Mesothelial cell of epicardium (in vitro differentiated cells): Measurements from ENCODE around the gene DENND4C. TPM values are rescaled to one million over a fixed set of nuclear protein-coding genes. Genes with fewer than 3 reads are reported as not detected.
"Not testable (repeated sequence)": the region's sequence is repeated elsewhere in the genome, so short reads cannot be mapped to it uniquely, and the experiment has no call there.

Experiments used
- DNase-seq, 2 experiments: peaks; one replicate each; pipeline ENCODE4 v3.0.0; 2021; ENCODE audit warnings: low spot score in 2 of 2; ENCODE audit not compliant: unreplicated experiment in 2 of 2
- H3K27ac Mint-ChIP-seq: 2 replicates; pipeline ENCODE4 v1.8.0; 2021; ENCODE audit warnings: mixed read lengths
- H3K27me3 Mint-ChIP-seq: 2 replicates; pipeline ENCODE4 v1.8.0; 2021; ENCODE audit warnings: low read depth, mixed read lengths
- H3K36me3 Mint-ChIP-seq: 2 replicates; pipeline ENCODE4 v1.8.0; 2021; ENCODE audit warnings: mixed read lengths
- H3K4me1 Mint-ChIP-seq: 2 replicates; pipeline ENCODE4 v1.8.0; 2021; ENCODE audit warnings: mixed read lengths
- H3K4me3 Mint-ChIP-seq: 2 replicates; pipeline ENCODE4 v1.8.0; 2021; ENCODE audit warnings: mild to moderate bottlenecking, moderate library complexity, mixed read lengths
- H3K9me3 Mint-ChIP-seq: 2 replicates; pipeline ENCODE4 v1.8.0; 2021; ENCODE audit warnings: mixed read lengths
- total RNA-seq: library from RNA; stranded (reverse); gene quantifications from 3 replicates; pipeline ENCODE4 v1.2.1, GENCODE V29; 2021
- TF ChIP-seq, protein P1 (sequence below): fragments of 200-600 bp; sonication (generic); IDR thresholded peaks from one replicate; pipeline ENCODE4 v1.5.0; 2021; ENCODE audit warnings: antibody characterized with exemption; ENCODE audit not compliant: unreplicated experiment

The DENND4C gene
- total RNA-seq, 1 donor from 2014 or later, result 73.9 TPM

- Mint-ChIP-seq H3K4me1 (peaks cover 9% of the 10 kb centered on the region), H3K4me3 (peak overlapping the region; percentile 92)
Observed at GRCh38 chr9:19410195-19410503, 179.7 kb downstream of the DENND4C start.

GRCh38 chr9:19410594-19410993, 180.1 kb downstream of the DENND4C start:
- Mint-ChIP-seq H3K36me3 (no peaks in the 10 kb centered on the region), H3K9me3 (no peaks in the 10 kb centered on the region), H3K27me3 (no peaks in the 10 kb centered on the region), H3K4me1 (peaks cover 9% of the 10 kb centered on the region), H3K27ac (no peak overlapping the region), H3K4me3 (no peak overlapping the region)
- TF ChIP-seq, protein P1, sequence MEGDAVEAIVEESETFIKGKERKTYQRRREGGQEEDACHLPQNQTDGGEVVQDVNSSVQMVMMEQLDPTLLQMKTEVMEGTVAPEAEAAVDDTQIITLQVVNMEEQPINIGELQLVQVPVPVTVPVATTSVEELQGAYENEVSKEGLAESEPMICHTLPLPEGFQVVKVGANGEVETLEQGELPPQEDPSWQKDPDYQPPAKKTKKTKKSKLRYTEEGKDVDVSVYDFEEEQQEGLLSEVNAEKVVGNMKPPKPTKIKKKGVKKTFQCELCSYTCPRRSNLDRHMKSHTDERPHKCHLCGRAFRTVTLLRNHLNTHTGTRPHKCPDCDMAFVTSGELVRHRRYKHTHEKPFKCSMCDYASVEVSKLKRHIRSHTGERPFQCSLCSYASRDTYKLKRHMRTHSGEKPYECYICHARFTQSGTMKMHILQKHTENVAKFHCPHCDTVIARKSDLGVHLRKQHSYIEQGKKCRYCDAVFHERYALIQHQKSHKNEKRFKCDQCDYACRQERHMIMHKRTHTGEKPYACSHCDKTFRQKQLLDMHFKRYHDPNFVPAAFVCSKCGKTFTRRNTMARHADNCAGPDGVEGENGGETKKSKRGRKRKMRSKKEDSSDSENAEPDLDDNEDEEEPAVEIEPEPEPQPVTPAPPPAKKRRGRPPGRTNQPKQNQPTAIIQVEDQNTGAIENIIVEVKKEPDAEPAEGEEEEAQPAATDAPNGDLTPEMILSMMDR, result no peak
- DNase-seq, result no peak

More at GRCh38 chr9:19410195-19410503, 179.7 kb downstream of the DENND4C start:
- H3K36me3 Mint-ChIP-seq, result no peaks in the 10 kb centered on the region
- H3K9me3 Mint-ChIP-seq, result no peaks in the 10 kb centered on the region
- TF ChIP-seq, protein P1, result no peak
- H3K27me3 Mint-ChIP-seq, result no peaks in the 10 kb centered on the region
- no peak overlapping the region for H3K27ac Mint-ChIP-seq
- no peak for DNase-seq

- Mint-ChIP-seq H3K4me1 (peaks cover 9% of the 10 kb centered on the region), H3K27me3 (no peaks in the 10 kb centered on the region), H3K4me3 (no peak overlapping the region), H3K9me3 (no peaks in the 10 kb centered on the region), H3K27ac (no peak overlapping the region), H3K36me3 (no peaks in the 10 kb centered on the region)
- DNase-seq, result no peak
- TF ChIP-seq, protein P1, result no peak
Observed at GRCh38 chr9:19411316-19411715, 180.8 kb downstream of the DENND4C start.

- H3K9me3 Mint-ChIP-seq, H3K27ac Mint-ChIP-seq, DNase-seq, H3K4me1 Mint-ChIP-seq, H3K27me3 Mint-ChIP-seq, H3K36me3 Mint-ChIP-seq, H3K4me3 Mint-ChIP-seq: not testable (repeated sequence)
Observed at GRCh38 chr9:19413456-19413855, 183.0 kb downstream of the DENND4C start.

DNA sequence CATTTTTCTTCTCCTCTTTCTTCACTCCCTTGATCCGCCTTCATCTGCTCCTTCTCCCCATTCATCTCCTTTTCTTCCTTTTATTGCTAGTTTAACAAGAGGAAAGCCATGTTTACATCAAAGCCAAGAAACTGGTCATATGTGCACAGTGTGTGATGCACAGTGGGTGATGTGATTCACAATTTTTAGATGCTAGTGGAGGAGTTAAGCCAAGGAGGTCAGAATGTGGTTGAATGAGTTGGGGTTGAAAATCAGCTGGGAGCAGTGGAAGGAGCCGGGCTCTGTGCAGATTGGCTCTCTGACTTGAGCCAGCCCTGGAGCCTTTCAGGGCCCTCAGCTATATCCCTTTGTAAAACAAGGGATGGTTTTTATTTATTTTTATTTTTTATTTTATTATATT, 185.7 kb downstream of the DENND4C start:
- Mint-ChIP-seq H3K27ac (no peak overlapping the region), H3K9me3 (peaks cover 4% of the 10 kb centered on the region), H3K27me3 (no peaks in the 10 kb centered on the region), H3K36me3 (no peaks in the 10 kb centered on the region), H3K4me3 (no peak overlapping the region), H3K4me1 (no peaks in the 10 kb centered on the region)
- TF ChIP-seq, protein P1, result no peak
- no peak for DNase-seq

GRCh38 chr9:19420877-19421276, 190.4 kb downstream of the DENND4C start:
- no peaks in the 10 kb centered on the region for H3K27me3 Mint-ChIP-seq
- peaks cover 13% of the 10 kb centered on the region for H3K4me1 Mint-ChIP-seq
- H3K36me3 Mint-ChIP-seq, result no peaks in the 10 kb centered on the region
- no peak for DNase-seq
- H3K4me3 Mint-ChIP-seq, result no peak overlapping the region
- H3K9me3 Mint-ChIP-seq, result peaks cover 4% of the 10 kb centered on the region
- TF ChIP-seq, protein P1, result no peak
- no peak overlapping the region for H3K27ac Mint-ChIP-seq

Other genes starting within 250 kb of the DENND4C start
- 0.13 to 0.43 TPM (median 0.38 TPM) in 3 replicates for gene SAXO1, start 197.5 kb upstream of the DENND4C start, total RNA-seq
- gene RRAGA, start 181.3 kb upstream of the DENND4C start, total RNA-seq, result 56.6 to 58.2 TPM (median 56.6 TPM) in 3 replicates
- gene HAUS6, start 127.8 kb upstream of the DENND4C start, total RNA-seq, result 14.9 to 16.1 TPM (median 15.6 TPM) in 3 replicates
- gene PLIN2, start 103.2 kb upstream of the DENND4C start, total RNA-seq, result 95.1 to 99.4 TPM (median 96.9 TPM) in 3 replicates
- gene RPS6, start 149.5 kb downstream of the DENND4C start, total RNA-seq, result 1,991 to 2,076 TPM (median 2,048 TPM) in 3 replicates
- 2.9 to 3.1 TPM (median 3.1 TPM) in 3 replicates for gene ACER2, start 178.3 kb downstream of the DENND4C start, total RNA-seq